Stimulated activated naive CD8-positive, alpha-beta T cell treated with anti-CD3 and anti-CD28 coated beads, Interleukin-15, Interleukin-2, amounts not matched to agents 100 U/mL and 50 U/mL, for 24 hours (primary cell): Measurements from ENCODE around the gene RUFY3.
"Not testable (repeated sequence)": the region's sequence is repeated elsewhere in the genome, so short reads cannot be mapped to it uniquely, and the experiment has no call there.

ENCODE experiments used
- ATAC-seq: fragments of 150-1000 bp; cut with Tn5 transposase; one replicate; pipeline ENCODE4 v1.10.0; 2021
- DNase-seq: peaks from one replicate; pipeline ENCODE4 v3.0.0; 2021

Gene RUFY3

GRCh38 chr4:70721747-70722146 lies at the start of gene RUFY3:
TSS of gene RUFY3 (plus strand) at chr4:70721964. CDS start at chr4:70722574, 610 bp downstream.
- ATAC-seq = no peak
- no peak for DNase-seq

GRCh38 chr4:70674191-70674590 lies 47.6 kb upstream of the RUFY3 start:
- no peak for DNase-seq
- ATAC-seq = no peak

- ATAC-seq (no peak), DNase-seq (no peak)
These were observed 47.0 kb upstream of the RUFY3 start for GRCh38 chr4:70674731-70675130.

DNA sequence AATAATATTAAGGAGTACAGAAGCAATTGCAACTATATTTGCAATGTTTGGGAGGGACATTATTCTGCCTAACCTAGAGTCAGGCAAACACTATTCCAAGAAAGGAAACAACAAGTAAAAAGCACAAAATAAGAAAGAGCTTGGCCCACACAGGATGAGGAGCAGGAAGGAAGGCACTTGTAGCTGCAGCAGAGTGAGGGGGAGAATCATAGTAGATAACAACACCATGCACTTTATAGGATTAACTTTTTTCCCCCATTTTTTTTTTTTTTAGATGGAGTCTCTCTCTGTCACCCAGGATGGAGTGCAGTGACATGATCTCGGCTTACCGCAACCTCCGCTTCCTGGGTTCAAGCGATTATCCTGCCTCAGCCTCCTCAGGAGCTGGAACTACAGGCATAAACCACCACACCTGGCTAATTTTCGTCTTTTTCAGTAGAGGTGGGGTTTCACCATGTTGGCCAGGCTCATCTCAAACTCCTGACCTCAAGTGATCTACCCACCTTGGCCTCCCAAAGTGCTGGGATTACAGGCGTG lies 45.1 kb upstream of the RUFY3 start:
- no peak for ATAC-seq
- DNase-seq = no peak

DNA sequence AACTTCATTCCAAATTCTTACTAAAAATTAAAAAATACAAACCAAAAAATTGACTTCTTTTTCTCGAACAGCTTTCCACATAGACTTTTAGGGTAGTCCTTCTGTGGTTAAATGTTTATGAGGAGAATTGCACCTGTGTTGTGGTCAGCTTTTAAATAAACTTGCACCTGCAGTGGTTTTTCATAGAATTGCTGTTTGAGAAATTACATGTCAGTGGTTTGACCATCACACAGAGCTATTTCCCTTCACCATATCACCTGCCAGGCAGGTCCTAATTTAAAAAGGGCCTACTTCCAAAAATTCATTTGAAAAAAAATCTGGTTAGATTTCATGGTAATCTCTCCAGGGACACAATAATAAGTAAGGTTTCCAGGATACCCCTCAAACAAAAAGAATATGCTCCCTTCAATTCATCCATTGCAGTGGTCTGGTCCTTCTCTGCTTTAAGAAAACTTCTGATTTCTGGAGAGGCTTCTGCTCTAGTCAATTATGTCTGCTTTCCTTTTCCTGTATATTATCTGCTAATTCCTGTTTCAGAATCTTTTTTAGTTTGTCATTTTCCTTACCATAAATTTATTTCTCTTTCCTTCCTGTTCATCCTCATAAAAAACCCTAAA lies 43.3 kb upstream of the RUFY3 start:
- no peak for DNase-seq
- no peak for ATAC-seq

- ATAC-seq = no peak
- no peak for DNase-seq
These were observed 40.8 kb upstream of the RUFY3 start for GRCh38 chr4:70680934-70681333.

DNA sequence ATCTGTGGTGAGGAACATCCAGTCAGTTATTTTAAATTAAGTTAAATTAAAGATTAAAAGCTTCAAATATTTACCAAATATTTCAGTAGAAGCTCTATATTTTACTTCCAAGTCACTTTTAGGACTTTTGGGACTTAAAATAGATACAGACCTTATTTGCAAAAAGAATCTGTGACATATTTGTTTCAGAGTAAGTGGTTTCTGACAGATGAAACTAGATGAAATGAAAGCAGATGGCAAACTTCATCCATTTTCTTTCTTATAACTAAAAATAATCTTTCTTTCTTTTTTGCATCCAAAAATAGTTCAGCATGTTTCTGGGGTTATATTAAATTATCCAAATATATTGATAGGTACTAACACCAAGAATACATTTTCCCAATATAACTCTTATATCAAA lies 40.1 kb upstream of the RUFY3 start:
- no peak for ATAC-seq
- no peak for DNase-seq

- ATAC-seq, DNase-seq: not testable (repeated sequence)
These were observed 39.6 kb upstream of the RUFY3 start for GRCh38 chr4:70682142-70682541.

DNA sequence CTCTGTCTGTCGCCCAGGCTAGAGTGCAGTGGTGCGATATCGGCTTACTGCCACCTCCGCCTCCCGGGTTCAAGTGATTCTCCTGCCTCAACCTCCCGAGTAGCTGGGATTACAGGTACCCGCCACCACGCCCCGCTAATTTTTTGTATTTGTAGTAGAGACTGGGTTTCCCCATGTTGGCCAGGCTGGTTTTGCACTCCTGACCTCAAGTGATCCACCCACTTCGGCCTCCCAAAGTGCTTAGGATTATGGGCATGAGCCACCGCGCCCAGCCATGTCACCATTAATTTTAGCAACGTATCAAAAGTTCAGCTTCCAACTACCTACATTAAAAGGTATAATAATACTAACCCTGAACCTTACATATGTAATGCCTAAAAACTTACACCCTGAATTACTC lies 34.4 kb upstream of the RUFY3 start:
- DNase-seq (peak; percentile 35), ATAC-seq (no peak)

DNA sequence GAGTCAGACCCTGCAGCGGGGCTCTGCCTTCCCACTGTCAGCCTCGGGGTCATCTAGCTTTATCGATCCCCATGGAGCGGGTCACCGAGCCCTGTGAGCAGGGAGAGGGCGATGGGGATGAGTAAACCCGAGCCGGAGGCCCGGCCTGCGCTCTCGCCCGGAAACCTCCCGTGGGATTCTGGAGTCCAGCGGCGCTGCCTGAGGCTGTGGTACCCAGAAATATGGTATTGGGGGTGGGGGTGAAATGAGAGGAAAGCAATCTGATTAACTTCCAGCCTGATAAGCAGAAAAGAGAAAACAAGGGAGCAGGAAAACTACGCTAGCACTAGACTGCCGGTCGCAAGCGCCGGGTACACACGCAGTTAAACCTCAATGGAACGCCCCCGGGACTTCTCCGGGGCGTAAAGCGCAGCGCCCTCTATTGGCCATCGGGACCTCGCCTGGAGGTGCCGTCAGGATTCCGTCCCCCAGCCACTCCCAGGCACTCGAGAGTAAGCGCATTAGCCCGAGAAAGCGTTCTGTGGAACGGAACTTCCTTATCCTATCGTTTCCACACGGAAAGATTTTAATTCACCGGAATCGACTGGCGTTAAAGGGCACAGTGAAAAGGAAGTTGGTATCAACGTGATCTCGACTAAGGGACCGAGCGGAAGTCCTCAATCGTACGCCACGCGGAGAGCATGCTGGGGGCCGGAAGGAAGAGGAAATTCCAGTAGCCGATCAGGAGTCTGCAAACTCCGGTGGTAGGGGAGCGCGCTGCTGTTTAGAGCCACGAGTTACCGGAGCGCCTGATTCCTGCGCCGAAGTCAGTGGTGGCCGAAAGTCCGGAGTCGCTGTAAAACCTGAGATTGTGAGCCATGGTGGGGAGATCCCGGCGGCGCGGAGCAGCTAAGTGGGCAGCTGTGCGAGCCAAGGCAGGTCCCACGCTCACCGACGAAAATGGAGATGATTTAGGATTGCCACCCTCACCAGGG lies 33.7 kb upstream of the RUFY3 start, which contains the start of gene UTP3:
TSS of gene UTP3 (plus strand) at position 712 of the 974 bp plus-strand sequence. CDS start at position 858, 146 bp downstream.
- DNase-seq = peak; percentile 95
- ATAC-seq = peak; percentile 97

GRCh38 chr4:70688795-70689231 lies 33.0 kb upstream of the RUFY3 start:
- no peak for DNase-seq

GRCh38 chr4:70691661-70692060 lies 30.1 kb upstream of the RUFY3 start:
- DNase-seq (no peak), ATAC-seq (no peak)

More at GRCh38 chr4:70688795-70689231, 33.0 kb upstream of the RUFY3 start:
- ATAC-seq = peak; percentile 2

DNA sequence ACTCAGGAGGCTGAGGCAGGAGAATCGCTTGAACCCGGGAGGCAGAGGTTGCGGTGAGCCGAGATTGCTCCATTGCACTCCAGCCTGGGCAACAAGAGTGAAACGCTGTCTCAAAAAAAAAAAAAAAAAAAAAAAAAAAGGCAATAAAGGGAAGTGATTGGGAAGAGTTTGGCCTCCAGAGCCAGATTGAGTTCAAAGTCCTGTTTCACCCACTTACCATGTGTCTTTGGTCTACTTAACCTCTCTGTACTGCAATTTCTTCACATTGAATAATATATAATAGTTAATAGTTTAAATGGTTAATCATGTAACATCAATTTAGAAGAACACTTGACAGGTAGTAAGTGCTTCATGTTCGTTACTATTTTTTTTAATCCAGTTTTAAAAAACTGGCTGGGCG lies 27.1 kb upstream of the RUFY3 start:
- not testable (repeated sequence) for ATAC-seq, DNase-seq

DNA sequence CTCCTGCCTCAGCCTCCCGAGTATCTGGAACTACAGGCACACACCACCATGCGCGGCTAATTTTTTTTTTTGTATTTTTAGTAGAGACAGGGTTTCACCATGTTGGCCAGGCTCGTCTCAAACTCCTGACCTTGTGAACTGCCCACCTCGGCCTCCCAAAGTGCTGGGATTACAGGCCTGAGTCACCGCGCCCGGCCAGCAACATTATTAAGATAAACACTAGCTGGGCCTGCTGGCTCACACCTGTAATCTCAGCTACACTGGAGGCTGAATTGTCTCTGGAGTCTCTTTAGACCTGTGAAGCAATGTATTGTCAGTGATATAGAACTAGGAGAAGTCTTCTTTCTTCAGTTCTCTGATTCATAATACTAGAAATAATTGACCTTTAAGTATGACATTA lies 23.3 kb upstream of the RUFY3 start:
- not testable (repeated sequence) for ATAC-seq, DNase-seq

DNA sequence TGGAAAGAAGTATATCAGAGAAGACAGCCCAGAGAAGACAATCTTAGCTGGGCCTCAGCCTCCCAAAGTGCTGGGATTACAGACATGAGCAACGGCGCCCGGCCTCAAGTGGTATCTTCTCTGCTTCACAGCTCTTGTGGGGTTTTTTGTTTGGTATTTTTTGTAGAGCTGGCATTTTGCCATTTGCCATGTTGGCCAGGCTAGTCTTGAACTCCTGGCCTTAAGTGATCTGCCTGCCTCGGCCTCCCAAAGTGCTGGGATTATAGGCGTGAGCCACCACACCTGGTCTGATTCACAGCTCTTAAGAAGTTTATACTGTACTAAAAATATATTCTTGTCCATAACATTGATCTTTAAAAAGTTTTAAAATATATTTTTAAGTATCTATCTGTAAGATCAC lies 21.1 kb upstream of the RUFY3 start:
- no peak for DNase-seq
- no peak for ATAC-seq

- no peak for DNase-seq
- ATAC-seq = no peak
These were observed 20.5 kb upstream of the RUFY3 start for GRCh38 chr4:70701271-70701670.

DNA sequence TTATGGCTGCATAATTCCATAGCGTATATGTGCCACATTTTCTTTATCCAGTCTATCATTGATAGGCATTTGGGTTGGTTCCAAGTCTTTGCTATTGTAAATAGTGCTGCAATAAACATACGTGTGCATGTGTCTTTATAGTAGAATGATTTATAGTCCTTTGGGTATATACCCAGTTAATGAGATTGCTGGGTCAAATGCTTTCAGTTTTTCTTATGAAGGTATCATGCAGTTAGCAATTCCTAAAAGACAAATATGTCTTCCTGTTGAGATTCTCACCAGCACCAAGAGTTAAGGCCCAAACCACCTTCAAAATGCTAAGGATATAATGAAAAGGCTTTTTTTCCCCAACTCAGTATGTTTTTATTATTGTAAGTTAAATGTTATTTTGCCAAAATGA lies 19.2 kb upstream of the RUFY3 start:
- not testable (repeated sequence) for DNase-seq, ATAC-seq

GRCh38 chr4:70703619-70704214 lies 18.0 kb upstream of the RUFY3 start:
- no peak for ATAC-seq

GRCh38 chr4:70704215-70704930 lies 17.4 kb upstream of the RUFY3 start:
- peak; percentile 75 for DNase-seq
- peak; percentile 69 for ATAC-seq

More at GRCh38 chr4:70703619-70704214, 18.0 kb upstream of the RUFY3 start:
- no peak for DNase-seq

- ATAC-seq (peak; percentile 16), DNase-seq (no peak)
These were observed 16.9 kb upstream of the RUFY3 start for GRCh38 chr4:70704931-70705182.

GRCh38 chr4:70705183-70706043 lies 16.4 kb upstream of the RUFY3 start:
- ATAC-seq (peak; percentile 83), DNase-seq (peak; percentile 83)
